CD4-positive, alpha-beta T cell treated with Interleukin-4 for 1 hour (primary cell): ENCODE measurements around the gene AEN.

Experiments used
- DNase-seq, 2 donors: peaks; one replicate each; pipeline ENCODE4 v3.0.0-alpha.2; 2020 to 2022

Gene AEN

DNA sequence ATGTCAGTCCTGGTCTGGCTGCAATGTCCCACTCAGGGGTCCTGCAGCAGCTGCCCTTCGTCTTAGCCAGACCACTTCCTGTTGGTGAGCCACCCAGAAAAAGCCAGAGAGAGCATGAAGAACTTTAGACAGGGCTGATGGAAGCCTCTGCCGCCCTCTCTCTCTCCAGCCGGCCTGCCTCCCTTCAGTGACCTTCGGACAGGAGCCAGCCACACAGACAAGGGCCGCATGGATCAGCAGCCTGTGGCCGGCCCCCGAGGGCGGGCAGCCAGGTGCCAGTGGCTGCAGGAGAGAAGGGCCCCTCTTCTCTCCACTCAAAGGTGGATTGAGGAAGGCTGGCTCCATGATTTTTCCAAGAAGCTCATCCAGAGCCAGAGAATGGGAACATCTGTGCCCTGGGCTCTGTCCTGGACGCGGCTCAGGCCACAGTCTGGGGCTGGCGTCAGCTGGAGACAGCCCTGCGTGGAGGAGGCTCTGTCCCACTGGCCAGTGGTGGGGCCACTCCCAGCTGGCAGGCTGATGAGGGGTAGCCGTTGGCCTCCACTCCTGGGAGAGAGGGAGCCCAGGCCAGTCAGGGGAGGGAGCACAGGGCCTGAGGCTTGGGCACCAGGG, 60.6 kb downstream of the AEN start:
- DNase-seq: no peak
